MCF 10A (cell line): Measurements from ENCODE around the gene ZNF561. TPM values are rescaled to one million over a fixed set of nuclear protein-coding genes. Genes with fewer than 3 reads are reported as not detected.

Source experiments
- BruUV-seq: library from RNA; stranded (reverse); fragments of 400-500 nt; replicated peaks from 2 replicates; lab custom pipeline; 2021; lab: Mats Ljungman, UMichigan
- CTCF ChIA-PET: fragments of 300-600 bp; sonication (Branson Sonifier 250); formaldehyde crosslinking; extraction: SDS; loops from one replicate; lab custom pipeline; 2021; ENCODE audit warnings: antibody characterized with exemption, inconsistent platforms; lab: Yijun Ruan, JAX
- POLR2A ChIA-PET: fragments of 300-600, 350-650 bp; sonication (Branson Sonifier 250); formaldehyde crosslinking; extraction: SDS; loops from one replicate; lab custom pipeline; 2020; ENCODE audit warnings: antibody characterized with exemption, inconsistent platforms; lab: Yijun Ruan, JAX
- DNase-seq: peaks from one replicate; pipeline ENCODE4 v3.0.0-alpha.2; 2018; ENCODE audit not compliant: unreplicated experiment
- H3K27ac Mint-ChIP-seq: one replicate; pipeline ENCODE4 v1.8.0; 2022; ENCODE audit warnings: mild to moderate bottlenecking, low read depth, mixed read lengths; ENCODE audit not compliant: unreplicated experiment
- H3K27me3 Mint-ChIP-seq: one replicate; pipeline ENCODE4 v1.8.0; 2022; ENCODE audit warnings: mixed read lengths; ENCODE audit not compliant: insufficient read depth, unreplicated experiment
- H3K36me3 Mint-ChIP-seq: one replicate; pipeline ENCODE4 v1.8.0; 2022; ENCODE audit warnings: mild to moderate bottlenecking, moderate library complexity, mixed read lengths; ENCODE audit not compliant: insufficient read depth, unreplicated experiment
- H3K4me1 Mint-ChIP-seq: one replicate; pipeline ENCODE4 v1.8.0; 2022; ENCODE audit warnings: mixed read lengths; ENCODE audit not compliant: insufficient read depth, unreplicated experiment
- H3K4me3 Mint-ChIP-seq: one replicate; pipeline ENCODE4 v1.8.0; 2022; ENCODE audit warnings: mild to moderate bottlenecking, moderate library complexity, mixed read lengths; ENCODE audit not compliant: unreplicated experiment
- H3K9me3 Mint-ChIP-seq: one replicate; pipeline ENCODE4 v1.8.0; 2022; ENCODE audit warnings: mixed read lengths; ENCODE audit not compliant: unreplicated experiment
- CTCF ChIP-seq: fragments of 200-600 bp; IDR thresholded peaks from one replicate; pipeline ENCODE4 v1.8.0; 2022; ENCODE audit warnings: antibody characterized with exemption, mild to moderate bottlenecking; ENCODE audit not compliant: unreplicated experiment
- intact Hi-C: fragments of 100-400 bp; cut with micrococcal nuclease; formaldehyde crosslinking; loops from 2 replicates; pipeline ENCODE4 v1.14.1; 2022
- total RNA-seq: library from RNA; stranded (reverse); gene quantifications from 2 replicates; pipeline ENCODE4 v1.2.3, GENCODE V29; 2022

ZNF561 gene
- total RNA-seq, 1 experiment from 2014 or later, result 37.7 TPM

- ChIA-PET POLR2A (no interaction called here), CTCF (no interaction called here)
- no peaks in the 10 kb centered on the region for H3K4me1 Mint-ChIP-seq
- peaks cover 92% of the 10 kb centered on the region for H3K36me3 Mint-ChIP-seq
- intact Hi-C loops, result no loop called here
- H3K27me3 Mint-ChIP-seq, result no peaks in the 10 kb centered on the region
- peak overlapping the region; percentile 49 for H3K27ac Mint-ChIP-seq
- no TSS peak for BruUV-seq
- DNase-seq, result no peak
- H3K4me3 Mint-ChIP-seq, result no peak overlapping the region
- no peak for TF ChIP-seq CTCF
- peaks cover 15% of the 10 kb centered on the region for H3K9me3 Mint-ChIP-seq
These were observed 54.3 kb downstream of the ZNF561 start for GRCh38 chr19:9566729-9567128.

GRCh38 chr19:9565900-9566705 is 54.9 kb downstream of the ZNF561 start:
- CTCF ChIA-PET, result no interaction called here
- DNase-seq, result peak; percentile 27
- Mint-ChIP-seq H3K36me3 (peaks cover 92% of the 10 kb centered on the region), H3K27me3 (no peaks in the 10 kb centered on the region), H3K9me3 (peaks cover 15% of the 10 kb centered on the region), H3K4me3 (no peak overlapping the region), H3K4me1 (no peaks in the 10 kb centered on the region), H3K27ac (peak overlapping the region; percentile 49)
- intact Hi-C loops, result no loop called here
- TSS peak; percentile 18 for BruUV-seq
- no peak for TF ChIP-seq CTCF
- POLR2A ChIA-PET, result no interaction called here

Other genes starting within 250 kb of the ZNF561 start
- gene ZNF266, start 185.7 kb downstream of the ZNF561 start, total RNA-seq, result 17.0 and 23.7 TPM in 2 replicates
- not detected in 2 replicates for gene ZNF560, start 122.6 kb downstream of the ZNF561 start, total RNA-seq
- 8.1 and 13.2 TPM in 2 replicates for gene ZNF426, start 82.6 kb downstream of the ZNF561 start, total RNA-seq
- 51.9 and 63.9 TPM in 2 replicates for gene ZNF121, start 36.7 kb downstream of the ZNF561 start, total RNA-seq
- 56.4 and 56.5 TPM in 2 replicates for gene ZNF562, start 53.9 kb upstream of the ZNF561 start, total RNA-seq
- 3.2 and 3.3 TPM in 2 replicates for gene ZNF846, start 147.5 kb upstream of the ZNF561 start, total RNA-seq
- gene FBXL12, start 197.8 kb upstream of the ZNF561 start, total RNA-seq, result 27.4 and 30.8 TPM in 2 replicates
- gene UBL5, start 206.7 kb upstream of the ZNF561 start, total RNA-seq, result 302 and 374 TPM in 2 replicates
- gene PIN1, start 214.1 kb upstream of the ZNF561 start, total RNA-seq, result 54.6 and 61.4 TPM in 2 replicates